Calu3 (cell line): ENCODE data around the gene PPP1R12B. TPM values are rescaled to one million over a fixed set of nuclear protein-coding genes. Genes with fewer than 3 reads are reported as not detected.
A peak's percentile ranks its signal among the peaks of the same experiment; 100 is the strongest.
"Not testable (repeated sequence)": the region's sequence is repeated elsewhere in the genome, so short reads cannot be mapped to it uniquely, and the experiment has no call there.

ENCODE experiments used
- BruUV-seq: library from RNA; stranded (reverse); fragments of 400-500 nt; replicated peaks from 2 replicates; lab custom pipeline; 2021; lab: Mats Ljungman, UMichigan
- CTCF ChIA-PET: fragments of 300-600 bp; sonication (Branson Sonifier 250); formaldehyde crosslinking; loops from one replicate; lab custom pipeline; 2022; ENCODE audit warnings: antibody characterized with exemption; lab: Charles Lee
- DNase-seq: peaks from one replicate; pipeline ENCODE4 v3.0.0; 2022
- H3K27ac Mint-ChIP-seq: one replicate; pipeline ENCODE4 v1.8.0; 2022; ENCODE audit warnings: mixed read lengths; ENCODE audit not compliant: unreplicated experiment
- H3K27me3 Mint-ChIP-seq: one replicate; pipeline ENCODE4 v1.8.0; 2022; ENCODE audit warnings: mixed read lengths; ENCODE audit not compliant: unreplicated experiment
- H3K36me3 Mint-ChIP-seq: one replicate; pipeline ENCODE4 v1.8.0; 2022; ENCODE audit warnings: mild to moderate bottlenecking, moderate library complexity, mixed read lengths; ENCODE audit not compliant: insufficient read depth, unreplicated experiment
- H3K4me1 Mint-ChIP-seq: one replicate; pipeline ENCODE4 v1.8.0; 2022; ENCODE audit warnings: mild to moderate bottlenecking, low read depth, mixed read lengths; ENCODE audit not compliant: unreplicated experiment
- H3K4me3 Mint-ChIP-seq: one replicate; pipeline ENCODE4 v1.8.0; 2022; ENCODE audit warnings: mild to moderate bottlenecking, low read depth, moderate library complexity, mixed read lengths; ENCODE audit not compliant: unreplicated experiment
- H3K9me3 Mint-ChIP-seq: one replicate; pipeline ENCODE4 v1.8.0; 2022; ENCODE audit warnings: low read depth, mixed read lengths; ENCODE audit not compliant: unreplicated experiment
- intact Hi-C: fragments of 100-400 bp; cut with micrococcal nuclease; formaldehyde crosslinking; loops from one replicate; pipeline ENCODE4 v1.10.0; 2022; ENCODE audit not compliant: unreplicated experiment
- total RNA-seq: library from RNA; stranded (reverse); gene quantifications from 2 replicates; pipeline ENCODE4 v1.2.3, GENCODE V29; 2022
- TF ChIP-seq, protein P1 (sequence below): fragments of 200-600 bp; IDR thresholded peaks from one replicate; pipeline ENCODE4 v1.8.0; 2022; ENCODE audit warnings: antibody characterized with exemption; ENCODE audit not compliant: unreplicated experiment

Gene PPP1R12B
- total RNA-seq, 1 experiment from 2014 or later, result 31.8 TPM

DNA sequence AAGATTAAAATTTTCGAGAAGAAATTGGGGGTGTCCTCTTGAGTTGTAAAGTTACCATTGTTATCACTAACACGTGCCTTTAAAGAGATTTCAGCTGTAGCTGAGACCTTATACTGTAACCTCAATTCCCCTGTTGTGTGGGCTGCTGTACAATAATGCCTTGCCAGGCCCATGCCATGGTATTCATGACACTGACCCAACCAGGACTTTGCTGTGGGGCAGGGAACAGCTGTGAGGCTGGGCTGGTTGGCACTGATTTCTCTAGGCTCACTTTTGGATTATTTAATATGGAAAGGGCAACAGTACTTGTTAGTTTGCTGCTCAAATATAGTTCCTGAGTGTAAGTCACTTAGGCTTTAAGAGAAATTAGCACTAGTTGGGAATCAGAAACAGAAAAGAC, 54.9 kb downstream of the PPP1R12B start:
- DNase-seq, H3K4me1 Mint-ChIP-seq, H3K9me3 Mint-ChIP-seq, CTCF ChIA-PET, H3K4me3 Mint-ChIP-seq, H3K27ac Mint-ChIP-seq, H3K27me3 Mint-ChIP-seq, intact Hi-C loops, BruUV-seq, H3K36me3 Mint-ChIP-seq: not testable (repeated sequence)

DNA sequence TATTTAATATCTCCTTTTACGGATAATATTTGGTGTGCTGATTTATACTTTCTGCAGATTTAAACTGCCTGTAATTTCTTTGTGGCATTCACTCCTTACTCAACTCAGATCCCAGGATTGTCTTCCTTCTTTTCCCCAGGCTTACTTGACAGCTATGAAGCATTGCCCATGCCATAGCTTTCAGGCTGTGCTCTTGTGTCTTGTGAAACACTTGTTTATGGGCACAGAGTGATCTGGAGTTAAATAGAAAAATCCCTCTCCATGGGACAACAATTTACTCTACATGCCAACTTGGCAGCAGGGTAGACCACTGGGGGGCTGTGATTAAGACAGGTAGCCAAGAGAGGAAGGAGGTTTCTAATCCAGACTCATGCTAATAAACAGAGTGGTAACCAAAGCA, 57.4 kb downstream of the PPP1R12B start:
- no peak overlapping the region for H3K4me3 Mint-ChIP-seq
- H3K27ac Mint-ChIP-seq, result no peak overlapping the region
- BruUV-seq, result no TSS peak
- H3K9me3 Mint-ChIP-seq, result no peaks in the 10 kb centered on the region
- no peak for DNase-seq
- intact Hi-C loops, result no loop called here
- TF ChIP-seq, protein P1, sequence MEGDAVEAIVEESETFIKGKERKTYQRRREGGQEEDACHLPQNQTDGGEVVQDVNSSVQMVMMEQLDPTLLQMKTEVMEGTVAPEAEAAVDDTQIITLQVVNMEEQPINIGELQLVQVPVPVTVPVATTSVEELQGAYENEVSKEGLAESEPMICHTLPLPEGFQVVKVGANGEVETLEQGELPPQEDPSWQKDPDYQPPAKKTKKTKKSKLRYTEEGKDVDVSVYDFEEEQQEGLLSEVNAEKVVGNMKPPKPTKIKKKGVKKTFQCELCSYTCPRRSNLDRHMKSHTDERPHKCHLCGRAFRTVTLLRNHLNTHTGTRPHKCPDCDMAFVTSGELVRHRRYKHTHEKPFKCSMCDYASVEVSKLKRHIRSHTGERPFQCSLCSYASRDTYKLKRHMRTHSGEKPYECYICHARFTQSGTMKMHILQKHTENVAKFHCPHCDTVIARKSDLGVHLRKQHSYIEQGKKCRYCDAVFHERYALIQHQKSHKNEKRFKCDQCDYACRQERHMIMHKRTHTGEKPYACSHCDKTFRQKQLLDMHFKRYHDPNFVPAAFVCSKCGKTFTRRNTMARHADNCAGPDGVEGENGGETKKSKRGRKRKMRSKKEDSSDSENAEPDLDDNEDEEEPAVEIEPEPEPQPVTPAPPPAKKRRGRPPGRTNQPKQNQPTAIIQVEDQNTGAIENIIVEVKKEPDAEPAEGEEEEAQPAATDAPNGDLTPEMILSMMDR, result no peak
- CTCF ChIA-PET, result no interaction called here
- H3K4me1 Mint-ChIP-seq, result peaks cover 12% of the 10 kb centered on the region
- no peaks in the 10 kb centered on the region for H3K36me3 Mint-ChIP-seq
- H3K27me3 Mint-ChIP-seq, result no peaks in the 10 kb centered on the region

DNA sequence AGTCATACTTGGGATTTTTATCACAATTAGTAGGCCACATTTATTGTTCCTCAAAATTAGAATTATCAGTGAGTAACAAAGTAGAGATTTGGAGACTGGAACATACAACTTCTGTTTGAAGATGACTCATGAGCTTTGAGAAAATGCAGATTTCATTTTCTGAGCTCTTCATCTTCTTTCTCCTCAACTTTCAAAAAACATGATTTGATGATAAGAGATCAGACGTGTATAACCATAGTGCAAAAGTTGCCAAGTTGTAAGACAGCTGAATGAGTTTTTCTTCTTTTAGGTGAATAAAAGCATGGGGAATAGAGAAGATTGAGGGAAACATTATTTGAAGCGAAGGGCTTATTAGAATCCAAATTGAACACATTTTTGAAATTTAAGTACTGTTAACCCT, 58.4 kb downstream of the PPP1R12B start:
- H3K27ac Mint-ChIP-seq, CTCF ChIA-PET, H3K4me3 Mint-ChIP-seq, H3K36me3 Mint-ChIP-seq, H3K27me3 Mint-ChIP-seq, DNase-seq, BruUV-seq, intact Hi-C loops, H3K9me3 Mint-ChIP-seq: not testable (repeated sequence)
- peaks cover 15% of the 10 kb centered on the region for H3K4me1 Mint-ChIP-seq

DNA sequence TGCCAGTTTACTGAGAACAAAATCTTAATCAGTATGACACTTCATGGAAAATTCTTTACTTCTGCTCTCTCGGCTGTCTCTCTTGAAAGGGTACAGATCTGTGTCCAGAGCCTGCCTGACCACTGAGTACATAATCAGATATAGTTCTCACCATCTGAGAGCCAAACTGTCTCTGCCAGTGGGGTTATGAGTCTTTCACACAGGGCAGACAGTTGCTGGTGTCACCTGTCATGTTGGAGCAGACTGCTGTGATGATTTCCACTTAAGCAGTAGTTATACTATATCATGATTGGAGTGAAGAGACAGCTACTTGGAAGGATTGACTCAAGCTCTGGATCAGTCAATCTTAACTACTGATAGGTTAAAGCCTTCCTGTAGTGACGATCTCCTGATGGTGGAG, 58.9 kb downstream of the PPP1R12B start:
- BruUV-seq, H3K27ac Mint-ChIP-seq, H3K36me3 Mint-ChIP-seq, H3K27me3 Mint-ChIP-seq, intact Hi-C loops, H3K4me3 Mint-ChIP-seq, CTCF ChIA-PET, H3K9me3 Mint-ChIP-seq, DNase-seq: not testable (repeated sequence)
- peaks cover 15% of the 10 kb centered on the region for H3K4me1 Mint-ChIP-seq

GRCh38 chr1:202410251-202410650, 61.8 kb downstream of the PPP1R12B start:
- CTCF ChIA-PET, result interaction anchor here (0.6 kb wide), 1 partner anchor 60 kb away, joined by 3 read pairs; no protein-coding TSS in a partner anchor
- BruUV-seq, H3K27me3 Mint-ChIP-seq, H3K27ac Mint-ChIP-seq, H3K4me3 Mint-ChIP-seq, H3K36me3 Mint-ChIP-seq, DNase-seq, H3K9me3 Mint-ChIP-seq: not testable (repeated sequence)
- intact Hi-C loops, result loop anchor here (5.0 kb wide), 1 partner anchor 912 kb away; no protein-coding TSS in a partner anchor
- peaks cover 15% of the 10 kb centered on the region for H3K4me1 Mint-ChIP-seq

- CTCF ChIA-PET, result interaction anchor here (0.6 to 0.7 kb wide), 3 partner anchors 61 to 896 kb away, joined by 3 to 4 read pairs (median 4); no protein-coding TSS in a partner anchor
These were observed 62.4 kb downstream of the PPP1R12B start for GRCh38 chr1:202410854-202411357.

More at GRCh38 chr1:202410854-202411357, 62.4 kb downstream of the PPP1R12B start:
- not testable (repeated sequence) for H3K4me3 Mint-ChIP-seq, H3K27ac Mint-ChIP-seq, H3K27me3 Mint-ChIP-seq, H3K36me3 Mint-ChIP-seq, BruUV-seq, H3K9me3 Mint-ChIP-seq
- peak; percentile 8 for DNase-seq
- H3K4me1 Mint-ChIP-seq, result peaks cover 15% of the 10 kb centered on the region
- intact Hi-C loops, result loop anchor here (5.0 kb wide), 1 partner anchor 911 kb away; no protein-coding TSS in a partner anchor
